Measurements from ENCODE around the gene PITX2.

PITX2 gene

DNA sequence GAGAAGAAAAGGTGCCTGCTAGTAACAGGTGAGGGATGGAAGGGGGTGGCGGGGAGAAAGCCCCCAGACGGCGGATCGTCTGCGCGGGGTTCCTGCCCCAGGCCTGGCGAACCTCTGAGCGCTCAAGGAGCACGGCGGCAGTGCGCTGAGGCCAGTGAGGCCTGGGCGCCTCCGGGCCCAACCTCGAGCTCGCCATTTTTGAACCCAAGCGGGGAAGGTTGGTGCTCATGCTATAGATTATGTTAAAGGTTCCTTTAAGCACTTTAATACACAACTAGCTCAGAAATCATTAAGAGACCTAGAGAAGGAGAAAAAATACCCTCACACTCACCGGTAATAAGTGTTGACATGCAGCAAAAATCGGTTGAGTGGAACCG lies 7.9 kb downstream of the PITX2 start:
- DNase-seq (ENCODE audit: low read depth) = no peak
- TF ChIP-seq, protein P1, sequence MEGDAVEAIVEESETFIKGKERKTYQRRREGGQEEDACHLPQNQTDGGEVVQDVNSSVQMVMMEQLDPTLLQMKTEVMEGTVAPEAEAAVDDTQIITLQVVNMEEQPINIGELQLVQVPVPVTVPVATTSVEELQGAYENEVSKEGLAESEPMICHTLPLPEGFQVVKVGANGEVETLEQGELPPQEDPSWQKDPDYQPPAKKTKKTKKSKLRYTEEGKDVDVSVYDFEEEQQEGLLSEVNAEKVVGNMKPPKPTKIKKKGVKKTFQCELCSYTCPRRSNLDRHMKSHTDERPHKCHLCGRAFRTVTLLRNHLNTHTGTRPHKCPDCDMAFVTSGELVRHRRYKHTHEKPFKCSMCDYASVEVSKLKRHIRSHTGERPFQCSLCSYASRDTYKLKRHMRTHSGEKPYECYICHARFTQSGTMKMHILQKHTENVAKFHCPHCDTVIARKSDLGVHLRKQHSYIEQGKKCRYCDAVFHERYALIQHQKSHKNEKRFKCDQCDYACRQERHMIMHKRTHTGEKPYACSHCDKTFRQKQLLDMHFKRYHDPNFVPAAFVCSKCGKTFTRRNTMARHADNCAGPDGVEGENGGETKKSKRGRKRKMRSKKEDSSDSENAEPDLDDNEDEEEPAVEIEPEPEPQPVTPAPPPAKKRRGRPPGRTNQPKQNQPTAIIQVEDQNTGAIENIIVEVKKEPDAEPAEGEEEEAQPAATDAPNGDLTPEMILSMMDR (IDR thresholded peaks at IDR 0.05; ENCODE audit: low read depth, low read length, missing control alignments) = no peak
- no peak overlapping the region for H3K4me3 ChIP-seq (ENCODE audit: low read depth, low read length)

DNA sequence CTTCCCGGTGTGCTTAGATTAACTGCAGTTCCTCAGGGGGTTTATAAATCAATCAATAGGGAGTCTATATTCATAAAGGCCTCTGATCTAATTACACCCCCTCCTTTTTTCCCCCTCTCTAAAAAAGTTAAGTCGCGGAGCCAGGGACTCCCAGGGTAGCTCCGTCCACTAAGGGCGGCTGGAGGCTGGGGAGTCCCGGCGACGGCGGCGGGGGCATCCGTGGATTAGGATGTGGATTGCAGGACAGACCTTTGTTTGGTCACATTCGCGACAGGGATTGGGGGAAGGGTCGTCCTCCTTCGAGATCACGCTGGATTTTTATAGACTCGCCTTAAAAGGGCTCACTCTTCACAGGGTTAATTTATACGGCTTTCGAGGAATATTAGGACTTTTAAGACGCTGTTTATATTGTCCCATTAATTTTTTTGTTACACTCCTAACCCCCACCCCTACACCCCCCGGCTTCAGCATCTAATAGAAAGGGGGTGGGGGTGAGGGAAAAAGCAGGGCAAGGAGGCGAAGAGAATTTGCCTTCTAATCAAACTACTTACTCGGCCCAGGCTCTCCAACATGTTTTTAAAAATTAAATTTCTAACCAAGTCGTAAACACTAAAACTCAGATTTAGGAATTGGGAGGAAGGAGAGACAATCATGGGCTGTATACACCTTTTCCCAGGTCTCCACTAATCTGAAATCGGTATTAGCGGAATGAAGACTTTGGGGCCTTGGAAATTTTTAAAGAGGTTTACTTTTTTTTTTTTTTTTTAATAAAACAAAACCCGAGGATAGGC lies 8.5 kb downstream of the PITX2 start:
- TF ChIP-seq, protein P1 (IDR thresholded peaks at IDR 0.05; ENCODE audit: low read depth, low read length, missing control alignments) = no peak
- H3K4me3 ChIP-seq (ENCODE audit: low read depth, low read length) = no peak overlapping the region
- DNase-seq (ENCODE audit: low read depth) = no peak

DNA sequence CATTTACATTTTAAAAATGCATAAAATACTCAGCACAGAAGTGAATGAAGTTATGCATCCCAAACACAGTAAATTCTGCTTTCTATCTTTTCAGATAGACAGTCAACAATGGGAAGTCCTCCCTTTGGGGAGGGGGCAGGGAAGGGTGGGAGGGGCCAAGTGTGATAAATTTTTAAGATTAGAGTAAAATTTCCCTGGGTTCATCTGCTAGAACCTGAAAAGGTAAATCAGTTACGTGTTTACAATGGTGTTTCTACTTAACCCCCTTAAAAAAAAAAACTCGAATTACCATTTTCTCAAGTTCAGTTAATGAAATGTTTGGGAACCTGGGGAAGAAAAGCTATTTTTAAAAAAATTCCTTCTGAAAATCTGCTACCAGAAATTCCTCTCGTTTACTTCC lies 9.1 kb downstream of the PITX2 start:
- no peak overlapping the region for H3K4me3 ChIP-seq (ENCODE audit: low read depth, low read length)
- TF ChIP-seq, protein P1 (IDR thresholded peaks at IDR 0.05; ENCODE audit: low read depth, low read length, missing control alignments) = no peak
- no peak for DNase-seq (ENCODE audit: low read depth)

DNA sequence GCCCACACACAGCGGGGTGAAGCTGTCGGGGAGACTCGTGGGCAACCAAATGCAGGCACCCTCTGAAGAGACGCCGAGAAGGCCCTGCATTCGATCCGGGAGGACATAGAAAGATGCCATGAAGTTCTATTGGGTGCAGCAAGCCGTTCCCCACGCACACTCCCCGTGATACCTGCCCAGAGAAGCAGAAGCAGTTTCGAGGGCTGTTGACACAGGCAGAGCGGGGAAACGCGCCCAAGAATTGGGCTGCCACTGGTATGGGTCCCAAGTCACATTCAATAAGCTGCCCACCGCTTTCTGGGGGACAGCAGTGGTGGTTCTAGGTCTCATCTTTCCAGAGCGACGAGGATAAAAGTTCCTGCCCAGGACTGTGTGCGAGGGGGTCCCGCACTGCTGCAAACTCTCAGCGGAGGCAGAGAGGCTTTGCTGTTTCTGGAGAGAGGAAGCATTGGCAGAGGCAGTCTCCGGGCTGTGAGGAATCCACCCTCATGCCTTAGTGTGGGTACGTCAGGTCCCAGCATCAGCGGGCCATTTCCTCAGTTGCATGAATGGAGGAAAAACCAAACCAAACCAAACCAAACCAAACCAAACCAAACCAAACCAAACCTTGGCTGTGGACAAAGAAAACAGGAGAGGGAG lies 10.1 kb downstream of the PITX2 start:
- H3K4me3 ChIP-seq (ENCODE audit: low read depth, low read length) = no peak overlapping the region
- TF ChIP-seq, protein P1 (IDR thresholded peaks at IDR 0.05; ENCODE audit: low read depth, low read length, missing control alignments) = no peak
- no peak for DNase-seq (ENCODE audit: low read depth)

DNA sequence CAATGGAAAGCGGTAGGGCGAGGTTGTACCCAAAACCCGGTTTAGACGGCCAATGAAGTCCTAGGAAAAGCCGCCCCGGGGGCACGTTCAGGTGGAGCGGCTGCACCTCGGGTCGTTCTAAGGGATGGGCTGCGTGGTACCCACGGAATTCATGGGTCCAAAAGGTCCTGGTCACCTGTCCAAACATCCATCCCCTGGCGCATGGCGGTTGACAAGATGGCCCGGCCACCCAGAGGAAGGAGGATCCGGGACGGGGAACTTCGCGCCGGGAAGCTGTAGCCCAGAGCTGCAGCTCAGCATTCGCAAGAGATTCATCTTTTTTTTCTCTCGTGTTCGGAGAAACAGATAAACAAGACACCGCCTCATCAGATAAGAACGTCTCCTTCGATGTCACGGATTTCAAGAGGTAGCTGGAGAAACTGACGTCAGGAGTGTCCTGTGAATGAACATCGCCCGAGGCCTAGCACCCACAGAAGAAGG lies 10.9 kb downstream of the PITX2 start:
- TF ChIP-seq, protein P1 (IDR thresholded peaks at IDR 0.05; ENCODE audit: low read depth, low read length, missing control alignments) = no peak
- H3K4me3 ChIP-seq (ENCODE audit: low read depth, low read length) = no peak overlapping the region
- no peak for DNase-seq (ENCODE audit: low read depth)

DNA sequence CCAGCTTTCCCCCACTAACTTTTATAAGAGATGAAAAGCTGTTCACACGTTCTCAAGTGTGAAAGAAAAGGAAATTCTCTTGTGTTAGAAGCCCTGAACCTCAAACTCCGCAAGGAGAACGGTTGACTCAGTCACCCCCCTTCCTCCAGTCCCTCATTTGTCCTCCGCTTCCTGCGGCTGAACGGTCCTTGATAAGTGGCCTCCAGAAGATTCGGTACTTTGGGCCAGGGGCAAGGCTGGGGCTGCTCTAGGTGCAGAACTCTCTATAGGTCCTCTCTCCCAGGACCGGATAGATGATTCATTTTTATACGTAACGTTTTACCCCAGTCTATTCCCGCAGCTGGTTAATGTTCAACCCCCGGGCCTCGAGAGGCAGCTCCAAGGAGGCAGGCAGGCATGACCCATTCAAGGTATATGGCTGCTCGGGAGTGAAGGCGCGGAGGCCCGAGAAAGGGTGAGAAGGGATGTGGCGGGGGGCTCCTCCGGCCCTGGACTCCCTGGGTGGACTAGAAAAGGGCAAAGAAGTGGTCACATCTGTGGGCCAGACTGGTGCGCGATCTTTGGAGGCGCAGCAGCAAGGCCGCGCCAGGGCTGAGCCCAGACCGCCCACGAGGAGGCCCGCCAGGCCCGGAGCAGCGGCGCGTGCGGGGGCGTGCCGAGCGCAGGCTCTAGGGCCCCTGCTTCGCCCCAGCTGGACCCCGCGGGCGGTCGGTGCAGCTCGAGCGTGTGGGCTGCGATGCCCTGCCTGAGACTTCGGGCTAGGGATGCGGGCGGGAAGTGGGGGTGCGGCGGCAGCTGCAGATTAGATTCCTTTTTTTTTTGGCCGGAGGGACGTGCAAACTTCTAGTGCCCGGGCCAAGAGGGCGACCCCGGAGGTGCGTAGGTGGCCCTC lies 11.7 kb downstream of the PITX2 start:
- TF ChIP-seq, protein P1 (IDR thresholded peaks at IDR 0.05; ENCODE audit: low read depth, low read length, missing control alignments) = no peak
- no peak for DNase-seq (ENCODE audit: low read depth)
- H3K4me3 ChIP-seq (ENCODE audit: low read depth, low read length) = no peak overlapping the region

All from GM12864 (cell line).